ENCODE results near the gene APBB3. TPM values are rescaled to one million over a fixed set of nuclear protein-coding genes. Genes with fewer than 3 reads are reported as not detected.

APBB3 gene
- total RNA-seq, 1 experiment from 2014 or later, result 15.7 TPM

DNA sequence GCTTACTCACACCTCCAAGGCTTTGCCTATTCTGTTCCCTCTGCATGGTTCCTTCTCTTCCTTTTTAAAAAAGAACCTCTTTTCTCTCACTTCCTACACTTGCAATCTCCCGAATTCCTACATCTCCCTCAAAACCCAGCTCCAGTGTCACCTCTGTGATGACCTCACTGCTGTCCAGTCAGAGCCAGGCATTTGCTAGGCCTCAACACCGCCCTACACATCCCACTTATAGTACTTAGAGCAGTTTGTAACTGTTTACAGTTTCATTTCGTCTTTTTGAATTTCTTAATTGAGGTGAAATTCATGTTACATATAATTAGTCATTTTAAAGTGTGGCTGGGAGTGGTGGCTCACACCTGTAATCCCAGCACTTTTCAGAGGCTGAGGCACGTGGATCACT is 37.7 kb upstream of the APBB3 start:
- Mint-ChIP-seq H3K27ac (ENCODE audit: unreplicated experiment) (no peak overlapping the region), H3K36me3 (ENCODE audit: insufficient read depth, unreplicated experiment) (no peaks in the 10 kb centered on the region), H3K9me3 (ENCODE audit: low read depth, unreplicated experiment) (no peaks in the 10 kb centered on the region), H3K4me3 (ENCODE audit: low read depth, unreplicated experiment) (no peak overlapping the region), H3K4me1 (ENCODE audit: low read depth, unreplicated experiment) (no peaks in the 10 kb centered on the region), H3K27me3 (ENCODE audit: unreplicated experiment) (no peaks in the 10 kb centered on the region)
- CTCF ChIA-PET, result interaction anchor here (0.6 kb wide), 1 partner anchor 27 kb away, joined by 4 read pairs; no protein-coding TSS in a partner anchor
- BruUV-seq (replicated peaks), result no TSS peak
- intact Hi-C loops (cut with micrococcal nuclease; ENCODE audit: unreplicated experiment), result no loop called here
- TF ChIP-seq, protein P1, sequence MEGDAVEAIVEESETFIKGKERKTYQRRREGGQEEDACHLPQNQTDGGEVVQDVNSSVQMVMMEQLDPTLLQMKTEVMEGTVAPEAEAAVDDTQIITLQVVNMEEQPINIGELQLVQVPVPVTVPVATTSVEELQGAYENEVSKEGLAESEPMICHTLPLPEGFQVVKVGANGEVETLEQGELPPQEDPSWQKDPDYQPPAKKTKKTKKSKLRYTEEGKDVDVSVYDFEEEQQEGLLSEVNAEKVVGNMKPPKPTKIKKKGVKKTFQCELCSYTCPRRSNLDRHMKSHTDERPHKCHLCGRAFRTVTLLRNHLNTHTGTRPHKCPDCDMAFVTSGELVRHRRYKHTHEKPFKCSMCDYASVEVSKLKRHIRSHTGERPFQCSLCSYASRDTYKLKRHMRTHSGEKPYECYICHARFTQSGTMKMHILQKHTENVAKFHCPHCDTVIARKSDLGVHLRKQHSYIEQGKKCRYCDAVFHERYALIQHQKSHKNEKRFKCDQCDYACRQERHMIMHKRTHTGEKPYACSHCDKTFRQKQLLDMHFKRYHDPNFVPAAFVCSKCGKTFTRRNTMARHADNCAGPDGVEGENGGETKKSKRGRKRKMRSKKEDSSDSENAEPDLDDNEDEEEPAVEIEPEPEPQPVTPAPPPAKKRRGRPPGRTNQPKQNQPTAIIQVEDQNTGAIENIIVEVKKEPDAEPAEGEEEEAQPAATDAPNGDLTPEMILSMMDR (IDR thresholded peaks at IDR 0.05; ENCODE audit: unreplicated experiment), result no peak
- no peak for DNase-seq

DNA sequence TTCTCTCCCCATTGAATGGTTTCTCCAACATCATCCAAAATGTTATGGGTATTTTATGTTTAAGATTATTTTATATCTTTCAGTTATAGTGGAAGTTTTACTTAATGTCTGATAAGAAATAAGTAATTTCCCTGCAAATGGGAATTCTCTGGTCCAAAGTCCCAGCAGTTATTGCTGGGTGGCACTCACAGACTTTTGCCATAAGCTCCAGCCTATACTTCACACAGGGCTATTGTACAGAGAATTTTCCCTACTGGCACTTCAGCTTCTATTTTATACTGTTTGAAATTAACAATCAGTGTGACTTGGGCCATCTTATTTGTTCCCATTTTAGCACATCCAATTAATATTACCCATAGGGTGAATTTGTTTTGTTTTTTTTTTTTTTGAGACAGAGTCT is 35.7 kb upstream of the APBB3 start:
- Mint-ChIP-seq H3K27ac (ENCODE audit: unreplicated experiment) (no peak overlapping the region), H3K27me3 (ENCODE audit: unreplicated experiment) (no peaks in the 10 kb centered on the region), H3K4me1 (ENCODE audit: low read depth, unreplicated experiment) (peaks cover 12% of the 10 kb centered on the region), H3K4me3 (ENCODE audit: low read depth, unreplicated experiment) (no peak overlapping the region), H3K9me3 (ENCODE audit: low read depth, unreplicated experiment) (no peaks in the 10 kb centered on the region), H3K36me3 (ENCODE audit: insufficient read depth, unreplicated experiment) (no peaks in the 10 kb centered on the region)
- intact Hi-C loops (cut with micrococcal nuclease; ENCODE audit: unreplicated experiment), result no loop called here
- DNase-seq, result no peak
- CTCF ChIA-PET, result interaction anchor here (0.7 kb wide), 1 partner anchor 47 kb away, joined by 3 read pairs; the partner anchor contains the start of genes IK and NDUFA2
- no TSS peak for BruUV-seq (replicated peaks)
- TF ChIP-seq, protein P1 (IDR thresholded peaks at IDR 0.05; ENCODE audit: unreplicated experiment), result no peak

DNA sequence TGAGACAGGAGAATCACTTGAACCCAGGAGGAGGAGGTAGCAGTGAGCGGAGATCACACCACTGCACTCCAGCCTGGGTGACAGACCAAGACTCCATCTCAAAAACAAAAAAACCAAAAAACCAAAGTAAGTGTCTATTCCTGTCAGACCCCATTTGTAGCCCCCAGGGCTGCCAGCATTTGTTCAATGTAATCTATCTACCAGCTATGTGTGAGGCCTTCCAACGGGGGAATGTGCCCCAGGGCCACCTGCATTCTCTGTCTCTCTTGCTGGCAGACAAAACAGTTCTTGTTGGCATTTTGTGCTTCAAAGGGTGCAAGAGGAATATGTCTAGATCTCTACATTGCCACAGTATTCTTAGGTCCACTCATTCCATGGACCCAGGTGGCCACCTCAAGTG is 34.4 kb upstream of the APBB3 start:
- CTCF ChIA-PET, result interaction anchor here (0.6 kb wide), 1 partner anchor 55 kb away, joined by 3 read pairs; no protein-coding TSS in a partner anchor
- no peaks in the 10 kb centered on the region for H3K9me3 Mint-ChIP-seq (ENCODE audit: low read depth, unreplicated experiment)
- H3K36me3 Mint-ChIP-seq (ENCODE audit: insufficient read depth, unreplicated experiment), result no peaks in the 10 kb centered on the region
- no peak for DNase-seq
- intact Hi-C loops (cut with micrococcal nuclease; ENCODE audit: unreplicated experiment), result no loop called here
- BruUV-seq (replicated peaks), result no TSS peak
- H3K4me3 Mint-ChIP-seq (ENCODE audit: low read depth, unreplicated experiment), result no peak overlapping the region
- no peak overlapping the region for H3K27ac Mint-ChIP-seq (ENCODE audit: unreplicated experiment)
- TF ChIP-seq, protein P1 (IDR thresholded peaks at IDR 0.05; ENCODE audit: unreplicated experiment), result no peak
- H3K4me1 Mint-ChIP-seq (ENCODE audit: low read depth, unreplicated experiment), result peaks cover 15% of the 10 kb centered on the region
- no peaks in the 10 kb centered on the region for H3K27me3 Mint-ChIP-seq (ENCODE audit: unreplicated experiment)

DNA sequence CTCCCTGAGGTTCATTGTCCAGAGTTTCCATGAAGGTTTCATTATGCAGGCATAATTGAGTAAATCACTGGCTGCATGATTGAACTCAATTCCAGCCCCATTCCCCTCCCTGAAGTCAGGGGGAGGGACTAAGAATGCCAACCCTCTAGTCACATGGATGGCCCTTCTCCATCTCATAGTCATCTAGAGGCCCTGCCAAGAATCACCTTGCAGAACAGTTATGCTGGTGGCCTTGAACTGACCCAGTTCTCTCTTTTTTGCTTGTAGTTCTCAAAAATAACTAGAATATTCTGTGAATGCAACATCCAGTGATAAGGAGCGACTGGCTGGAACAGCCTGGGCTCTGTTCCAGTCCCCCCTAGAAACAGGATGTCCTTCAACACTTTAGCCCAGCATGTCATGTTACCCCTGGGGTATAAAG is 31.9 kb upstream of the APBB3 start:
- DNase-seq, result no peak
- CTCF ChIA-PET, result interaction anchor here (1.0 kb wide), 1 partner anchor 13 kb away, joined by 5 read pairs; no protein-coding TSS in a partner anchor
- no TSS peak for BruUV-seq (replicated peaks)
- Mint-ChIP-seq H3K27ac (ENCODE audit: unreplicated experiment) (no peak overlapping the region), H3K4me1 (ENCODE audit: low read depth, unreplicated experiment) (peaks cover 15% of the 10 kb centered on the region), H3K4me3 (ENCODE audit: low read depth, unreplicated experiment) (no peak overlapping the region), H3K36me3 (ENCODE audit: insufficient read depth, unreplicated experiment) (no peaks in the 10 kb centered on the region), H3K9me3 (ENCODE audit: low read depth, unreplicated experiment) (no peaks in the 10 kb centered on the region), H3K27me3 (ENCODE audit: unreplicated experiment) (no peaks in the 10 kb centered on the region)
- TF ChIP-seq, protein P1 (IDR thresholded peaks at IDR 0.05; ENCODE audit: unreplicated experiment), result no peak
- intact Hi-C loops (cut with micrococcal nuclease; ENCODE audit: unreplicated experiment), result no loop called here
